ENCODE data around the gene PHF24. TPM values are rescaled to one million over a fixed set of nuclear protein-coding genes. Genes with fewer than 3 reads are reported as not detected.

The PHF24 gene
- polyA plus RNA-seq, 1 of the 3 experiments (the other 2 are of a cell fraction): not detected

DNA sequence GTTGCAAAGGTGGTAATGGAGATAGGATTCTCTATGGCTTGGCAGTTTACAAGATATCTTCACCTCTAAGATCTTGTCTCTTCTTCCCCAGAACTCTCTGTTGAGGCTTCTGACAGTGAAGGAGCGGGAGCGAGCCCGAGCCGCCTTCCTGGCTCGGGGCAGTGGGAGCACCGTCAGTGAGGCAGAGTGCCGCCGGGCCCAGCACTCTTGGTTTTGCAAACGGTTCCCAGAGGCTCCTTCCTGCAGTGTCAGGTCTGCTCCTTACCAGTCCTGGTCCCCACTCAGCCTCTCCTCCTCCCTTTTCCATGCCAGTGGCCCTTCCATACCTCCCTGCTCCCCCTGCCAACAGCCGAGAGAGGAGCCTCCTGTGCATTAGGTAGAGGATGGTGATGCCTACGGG, 18.9 kb downstream of the PHF24 start (continued):
- TF ChIP-seq SIN3A (IDR thresholded peaks at IDR 0.05; ENCODE audit: borderline replicate concordance, low read depth, low read length) (no peak), MEF2A (IDR thresholded peaks at IDR 0.05; ENCODE audit: borderline replicate concordance, low read depth) (no peak), POLR2AphosphoS5 (IDR thresholded peaks at IDR 0.05; ENCODE audit: low read depth, low read length) (no peak)
- TF ChIP-seq, protein P1, sequence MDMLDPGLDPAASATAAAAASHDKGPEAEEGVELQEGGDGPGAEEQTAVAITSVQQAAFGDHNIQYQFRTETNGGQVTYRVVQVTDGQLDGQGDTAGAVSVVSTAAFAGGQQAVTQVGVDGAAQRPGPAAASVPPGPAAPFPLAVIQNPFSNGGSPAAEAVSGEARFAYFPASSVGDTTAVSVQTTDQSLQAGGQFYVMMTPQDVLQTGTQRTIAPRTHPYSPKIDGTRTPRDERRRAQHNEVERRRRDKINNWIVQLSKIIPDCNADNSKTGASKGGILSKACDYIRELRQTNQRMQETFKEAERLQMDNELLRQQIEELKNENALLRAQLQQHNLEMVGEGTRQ (IDR thresholded peaks at IDR 0.05; ENCODE audit: borderline replicate concordance, low read depth, low read length): no peak

DNA sequence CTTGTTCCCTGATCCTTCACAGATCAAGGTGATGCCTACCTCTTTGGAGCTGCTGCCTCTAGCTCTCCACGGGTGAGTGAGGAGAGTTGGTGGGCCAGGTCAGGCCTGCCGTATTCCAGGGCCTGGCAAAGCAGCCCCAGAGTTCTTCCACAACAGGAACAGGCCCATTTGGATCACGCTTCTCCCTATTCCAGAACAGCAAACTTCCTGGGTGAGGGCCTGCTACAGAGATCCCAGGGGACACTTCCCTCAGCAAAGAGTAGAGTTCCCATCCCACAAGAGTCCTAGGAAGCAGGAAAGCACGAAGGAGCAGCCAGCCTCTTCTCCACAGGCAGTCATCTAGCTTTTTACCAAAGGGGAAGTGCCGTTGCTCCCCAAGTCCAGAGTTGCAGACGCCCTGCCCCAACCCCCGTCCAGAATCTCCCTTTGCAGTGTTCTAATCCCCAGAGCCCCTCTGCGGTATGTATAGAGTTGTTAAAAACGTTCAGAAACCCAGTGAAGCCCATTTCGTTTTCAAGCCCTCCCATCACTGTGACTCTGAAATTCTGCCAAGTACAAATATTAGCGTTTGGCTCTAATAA, 22.2 kb downstream of the PHF24 start:
- TF ChIP-seq JUND (IDR thresholded peaks at IDR 0.05): no peak
- no peak for TF ChIP-seq TCF12 (IDR thresholded peaks at IDR 0.05)
- no peak for TF ChIP-seq ELF1 (IDR thresholded peaks at IDR 0.05)
- TF ChIP-seq TEAD4 (IDR thresholded peaks at IDR 0.05; ENCODE audit: borderline replicate concordance, insufficient read depth): no peak
- no peak for TF ChIP-seq FOXJ3 (CRISPR knock-in tag; IDR thresholded peaks at IDR 0.05)
- TF ChIP-seq FOXM1 (IDR thresholded peaks at IDR 0.05; ENCODE audit: low read depth): no peak
- TF ChIP-seq EZH2phosphoT487 (IDR thresholded peaks at IDR 0.05; ENCODE audit: borderline replicate concordance, low read depth): no peak
- TF ChIP-seq RCOR1 (IDR thresholded peaks at IDR 0.05; ENCODE audit: low read length): no peak
- TF ChIP-seq SIN3A (IDR thresholded peaks at IDR 0.05; ENCODE audit: borderline replicate concordance, low read depth, low read length): no peak
- TF ChIP-seq CHD2 (IDR thresholded peaks at IDR 0.05; ENCODE audit: low read length, partially characterized antibody): no peak
- Histone ChIP-seq H4K20me1 (ENCODE audit: insufficient read depth) (no peaks in the 10 kb centered on the region), H3K9me2 (no peaks in the 10 kb centered on the region), H3K79me2 (ENCODE audit: insufficient read depth) (no peaks in the 10 kb centered on the region), H3K9ac (no peak overlapping the region), H3K4me2 (no peak overlapping the region), H3K4me3 (ENCODE audit: low read depth in 2 of 2, low read length in 1 of 2) (no peak overlapping the region), H3K27ac (ENCODE audit: low read depth in 2 of 2, low read length in 1 of 2) (no peak overlapping the region), H3K9me3 (no peaks in the 10 kb centered on the region), H3K36me3 (replicated peaks in 1 of 2; ENCODE audit: control insufficient read depth in 1 of 2, insufficient read depth in 2 of 2, low read length in 1 of 2) (no peaks in the 10 kb centered on the region), H3F3A (replicated peaks; ENCODE audit: insufficient read depth) (no peaks in the 10 kb centered on the region), H3K4me1 (ENCODE audit: control insufficient read depth in 1 of 2, insufficient read depth in 2 of 2, low read depth in 1 of 2, low read length in 1 of 2) (peaks cover 0 to 4% of the 10 kb centered on the region in 2 experiments; a peak in 1 of 4 replicates), H3K27me3 (ENCODE audit: insufficient read depth) (peaks cover 33% of the 10 kb centered on the region), H2AFZ (ENCODE audit: low read depth) (no peak overlapping the region)
- no peak for DNase-seq
- ChIA-PET CTCF (interaction anchor here (1.3 to 8.2 kb wide), 4 partner anchors 10 to 85 kb away, joined by 3 to 155 read pairs (median 6); no protein-coding TSS in a partner anchor), POLR2A (no interaction called here)
- WGBS (ENCODE audit: low lambda C conversion rate): 27% methylated on average over 8 of the region's 11 CpGs

DNA sequence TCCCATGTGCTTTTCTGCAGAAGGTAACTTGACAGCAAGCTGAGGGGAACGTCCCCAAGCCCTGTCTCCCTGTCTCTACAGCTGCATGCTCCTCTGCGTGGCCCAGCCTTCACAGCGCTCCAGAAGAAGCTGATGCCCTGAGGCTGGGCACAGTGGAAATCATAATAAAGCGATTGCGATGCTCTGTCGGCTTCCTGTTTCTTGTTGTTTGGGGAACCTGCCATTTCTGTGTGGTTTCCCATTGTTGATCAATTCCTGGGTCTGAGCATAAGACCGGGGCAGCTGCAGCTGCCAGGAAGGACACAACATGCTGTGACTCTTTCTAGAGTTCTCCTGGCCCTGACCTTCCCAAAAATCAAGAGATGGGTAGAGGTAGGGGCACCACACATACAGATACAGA, 24.3 kb downstream of the PHF24 start:
- POLR2A ChIA-PET: interaction anchor here (0.9 kb wide), 1 partner anchor 83 kb away, joined by 5 read pairs; no protein-coding TSS in a partner anchor
- Histone ChIP-seq H2AFZ (ENCODE audit: low read depth) (no peak overlapping the region), H3K9me2 (no peaks in the 10 kb centered on the region), H3K4me2 (no peak overlapping the region), H3K9me3 (no peaks in the 10 kb centered on the region), H3K27me3 (ENCODE audit: insufficient read depth) (peaks cover 14% of the 10 kb centered on the region), H3K4me3 (ENCODE audit: low read depth in 2 of 2, low read length in 1 of 2) (no peak overlapping the region), H3K79me2 (ENCODE audit: insufficient read depth) (no peaks in the 10 kb centered on the region), H3K9ac (no peak overlapping the region), H3K36me3 (replicated peaks in 1 of 2; ENCODE audit: control insufficient read depth in 1 of 2, insufficient read depth in 2 of 2, low read length in 1 of 2) (no peaks in the 10 kb centered on the region), H3K27ac (ENCODE audit: low read depth in 2 of 2, low read length in 1 of 2) (no peak overlapping the region), H3K4me1 (ENCODE audit: control insufficient read depth in 1 of 2, insufficient read depth in 2 of 2, low read depth in 1 of 2, low read length in 1 of 2) (peaks cover 0 to 23% of the 10 kb centered on the region in 2 experiments; a peak in 1 of 4 replicates), H3F3A (replicated peaks; ENCODE audit: insufficient read depth) (no peaks in the 10 kb centered on the region), H4K20me1 (ENCODE audit: insufficient read depth) (no peaks in the 10 kb centered on the region)
- CTCF ChIA-PET: interaction anchor here (2.2 to 8.2 kb wide), 3 partner anchors 13 to 84 kb away, joined by 5 to 155 read pairs (median 54); no protein-coding TSS in a partner anchor
- DNase-seq: no peak
- WGBS (ENCODE audit: low lambda C conversion rate): 57% methylated on average over 7 of the region's 7 CpGs
- no peak for TF ChIP-seq GATA2 (CRISPR knock-in tag; IDR thresholded peaks at IDR 0.05)
- no peak for TF ChIP-seq RAD21 (IDR thresholded peaks at IDR 0.05; ENCODE audit: low read length)
- TF ChIP-seq GABPA (IDR thresholded peaks at IDR 0.05; ENCODE audit: low read depth): no peak
- no peak for TF ChIP-seq NFIC (IDR thresholded peaks at IDR 0.05; ENCODE audit: borderline replicate concordance)
- TF ChIP-seq SMC3 (IDR thresholded peaks at IDR 0.05; ENCODE audit: low read depth, low read length): no peak
- no peak for TF ChIP-seq IRF3 (IDR thresholded peaks at IDR 0.05; ENCODE audit: low read depth, low read length)
- TF ChIP-seq FOXM1 (IDR thresholded peaks at IDR 0.05; ENCODE audit: low read depth): no peak
- TF ChIP-seq REST (IDR thresholded peaks at IDR 0.05; ENCODE audit: low read depth, low read length): no peak
- TF ChIP-seq FOXJ3 (CRISPR knock-in tag; IDR thresholded peaks at IDR 0.05): no peak
- TF ChIP-seq FOSL2 (IDR thresholded peaks at IDR 0.05; ENCODE audit: borderline replicate concordance, low read depth): no peak

Data from SK-N-SH (cell line).